Measurements from ENCODE around the gene DPP10.
"Not testable (repeated sequence)": the region's sequence is repeated elsewhere in the genome, so short reads cannot be mapped to it uniquely, and the experiment has no call there.

DPP10 gene

DNA sequence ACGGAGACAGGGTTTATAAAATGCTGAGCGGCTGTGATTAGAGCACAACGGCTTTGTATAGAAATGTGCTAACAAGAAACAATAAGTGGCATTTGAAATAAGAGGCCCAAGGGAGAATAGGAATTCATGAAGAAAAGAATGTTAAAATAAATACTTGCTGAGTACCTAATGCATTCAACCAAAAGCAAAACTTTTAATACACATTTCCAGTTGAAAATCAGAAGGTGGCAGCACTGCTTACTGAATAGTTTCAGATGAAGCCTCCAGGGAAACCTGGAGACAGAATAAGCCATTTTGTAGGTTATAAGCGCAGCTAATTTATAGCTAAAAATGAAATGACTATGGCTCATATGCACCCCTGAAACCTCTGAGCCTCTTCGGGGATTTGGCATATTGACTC lies 286.6 kb downstream of the DPP10 start:
- no peak for DNase-seq
- no peaks in the 10 kb centered on the region for H3K79me2 ChIP-seq (ENCODE audit: insufficient read depth, low read length)
- H3K9ac ChIP-seq (ENCODE audit: low read depth, low read length) = no peak overlapping the region
- H3K9me3 ChIP-seq (ENCODE audit: insufficient read depth, low read length, severe bottlenecking) = no peaks in the 10 kb centered on the region
- H3K27ac ChIP-seq (ENCODE audit: low read length) = no peak overlapping the region
- H3K36me3 ChIP-seq (ENCODE audit: insufficient read depth, low read length) = no peaks in the 10 kb centered on the region
- no peak overlapping the region for H3K4me2 ChIP-seq (ENCODE audit: insufficient read depth, low read length)
- no peaks in the 10 kb centered on the region for H3K27me3 ChIP-seq (ENCODE audit: insufficient read depth, low read length, poor library complexity)
- TF ChIP-seq, protein P1, sequence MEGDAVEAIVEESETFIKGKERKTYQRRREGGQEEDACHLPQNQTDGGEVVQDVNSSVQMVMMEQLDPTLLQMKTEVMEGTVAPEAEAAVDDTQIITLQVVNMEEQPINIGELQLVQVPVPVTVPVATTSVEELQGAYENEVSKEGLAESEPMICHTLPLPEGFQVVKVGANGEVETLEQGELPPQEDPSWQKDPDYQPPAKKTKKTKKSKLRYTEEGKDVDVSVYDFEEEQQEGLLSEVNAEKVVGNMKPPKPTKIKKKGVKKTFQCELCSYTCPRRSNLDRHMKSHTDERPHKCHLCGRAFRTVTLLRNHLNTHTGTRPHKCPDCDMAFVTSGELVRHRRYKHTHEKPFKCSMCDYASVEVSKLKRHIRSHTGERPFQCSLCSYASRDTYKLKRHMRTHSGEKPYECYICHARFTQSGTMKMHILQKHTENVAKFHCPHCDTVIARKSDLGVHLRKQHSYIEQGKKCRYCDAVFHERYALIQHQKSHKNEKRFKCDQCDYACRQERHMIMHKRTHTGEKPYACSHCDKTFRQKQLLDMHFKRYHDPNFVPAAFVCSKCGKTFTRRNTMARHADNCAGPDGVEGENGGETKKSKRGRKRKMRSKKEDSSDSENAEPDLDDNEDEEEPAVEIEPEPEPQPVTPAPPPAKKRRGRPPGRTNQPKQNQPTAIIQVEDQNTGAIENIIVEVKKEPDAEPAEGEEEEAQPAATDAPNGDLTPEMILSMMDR (IDR thresholded peaks at IDR 0.05; ENCODE audit: borderline replicate concordance, extremely low read depth, low read length, poor library complexity, severe bottlenecking) = no peak
- no peak for TF ChIP-seq EZH2 (IDR thresholded peaks at IDR 0.05; ENCODE audit: borderline replicate concordance, low read depth, low read length, severe bottlenecking)
- no peak overlapping the region for H3K4me3 ChIP-seq (ENCODE audit: low read depth in 1 of 2, low read length in 2 of 2)
- no peak for ATAC-seq (ENCODE audit: insufficient read depth, low read depth)
- no peaks in the 10 kb centered on the region for H3K4me1 ChIP-seq (ENCODE audit: insufficient read depth, low read length)
- H2AFZ ChIP-seq (ENCODE audit: low read depth, low read length) = no peak overlapping the region
- H4K20me1 ChIP-seq (ENCODE audit: insufficient read depth, low read length) = no peaks in the 10 kb centered on the region

DNA sequence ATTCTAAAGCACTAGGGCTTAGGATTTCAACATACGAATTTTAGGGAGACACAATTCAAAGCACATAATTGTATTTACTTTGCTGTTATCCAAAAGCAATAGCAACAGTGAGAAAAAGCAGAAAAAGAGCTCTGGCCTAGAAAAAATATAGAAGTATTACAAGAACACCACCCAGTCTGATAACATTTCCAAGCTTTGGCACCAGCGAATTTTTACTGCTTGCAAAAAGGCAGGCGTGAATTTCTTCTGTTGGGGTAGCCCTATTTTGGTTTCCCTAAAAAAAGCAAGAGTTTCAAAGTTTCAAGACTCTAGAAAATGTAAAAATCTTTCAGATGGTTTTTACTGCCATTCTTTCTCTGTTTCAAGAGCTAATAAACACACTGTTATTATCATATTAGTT lies 292.7 kb downstream of the DPP10 start:
- TF ChIP-seq EZH2 (IDR thresholded peaks at IDR 0.05; ENCODE audit: borderline replicate concordance, low read depth, low read length, severe bottlenecking) = no peak
- TF ChIP-seq, protein P1 (IDR thresholded peaks at IDR 0.05; ENCODE audit: borderline replicate concordance, extremely low read depth, low read length, poor library complexity, severe bottlenecking) = no peak
- no peaks in the 10 kb centered on the region for H3K9me3 ChIP-seq (ENCODE audit: insufficient read depth, low read length, severe bottlenecking)
- no peaks in the 10 kb centered on the region for H3K27me3 ChIP-seq (ENCODE audit: insufficient read depth, low read length, poor library complexity)
- H3K27ac ChIP-seq (ENCODE audit: low read length) = no peak overlapping the region
- H4K20me1 ChIP-seq (ENCODE audit: insufficient read depth, low read length) = no peaks in the 10 kb centered on the region
- ATAC-seq (ENCODE audit: insufficient read depth, low read depth) = no peak
- H3K4me2 ChIP-seq (ENCODE audit: insufficient read depth, low read length) = no peak overlapping the region
- no peak for DNase-seq
- H2AFZ ChIP-seq (ENCODE audit: low read depth, low read length) = no peak overlapping the region
- no peaks in the 10 kb centered on the region for H3K36me3 ChIP-seq (ENCODE audit: insufficient read depth, low read length)
- H3K4me3 ChIP-seq (ENCODE audit: low read depth in 1 of 2, low read length in 2 of 2) = no peak overlapping the region
- H3K79me2 ChIP-seq (ENCODE audit: insufficient read depth, low read length) = no peaks in the 10 kb centered on the region
- no peaks in the 10 kb centered on the region for H3K4me1 ChIP-seq (ENCODE audit: insufficient read depth, low read length)
- H3K9ac ChIP-seq (ENCODE audit: low read depth, low read length) = no peak overlapping the region

DNA sequence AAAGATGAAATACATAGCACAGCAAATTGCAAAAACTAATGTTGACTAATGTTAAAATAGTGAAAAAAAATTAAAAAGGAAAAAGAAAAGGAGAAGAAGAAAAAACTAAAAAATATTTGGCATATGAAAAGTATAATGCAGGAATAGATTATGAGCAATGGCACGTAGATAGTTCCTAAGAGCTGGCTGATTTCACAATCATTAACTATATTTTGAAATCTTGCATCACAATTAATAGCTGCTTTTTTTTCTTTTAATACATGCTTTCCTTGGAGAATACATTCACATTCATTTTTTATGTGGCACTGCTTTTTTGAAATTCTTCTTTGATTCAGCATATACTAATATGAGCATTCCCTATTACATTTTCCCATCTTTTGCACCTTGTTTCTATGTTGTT lies 299.8 kb downstream of the DPP10 start:
- Histone ChIP-seq H3K79me2 (ENCODE audit: insufficient read depth, low read length) (no peaks in the 10 kb centered on the region), H3K9me3 (ENCODE audit: insufficient read depth, low read length, severe bottlenecking) (no peaks in the 10 kb centered on the region), H3K4me2 (ENCODE audit: insufficient read depth, low read length) (no peak overlapping the region), H4K20me1 (ENCODE audit: insufficient read depth, low read length) (no peaks in the 10 kb centered on the region), H3K27ac (ENCODE audit: low read length) (no peak overlapping the region), H3K9ac (ENCODE audit: low read depth, low read length) (no peak overlapping the region), H3K4me1 (ENCODE audit: insufficient read depth, low read length) (no peaks in the 10 kb centered on the region), H3K4me3 (ENCODE audit: low read depth in 1 of 2, low read length in 2 of 2) (no peak overlapping the region), H3K27me3 (ENCODE audit: insufficient read depth, low read length, poor library complexity) (no peaks in the 10 kb centered on the region), H2AFZ (ENCODE audit: low read depth, low read length) (no peak overlapping the region), H3K36me3 (ENCODE audit: insufficient read depth, low read length) (no peaks in the 10 kb centered on the region)
- TF ChIP-seq EZH2 (IDR thresholded peaks at IDR 0.05; ENCODE audit: borderline replicate concordance, low read depth, low read length, severe bottlenecking) = no peak
- TF ChIP-seq, protein P1 (IDR thresholded peaks at IDR 0.05; ENCODE audit: borderline replicate concordance, extremely low read depth, low read length, poor library complexity, severe bottlenecking) = no peak
- DNase-seq (no peak), ATAC-seq (ENCODE audit: insufficient read depth, low read depth) (no peak)

DNA sequence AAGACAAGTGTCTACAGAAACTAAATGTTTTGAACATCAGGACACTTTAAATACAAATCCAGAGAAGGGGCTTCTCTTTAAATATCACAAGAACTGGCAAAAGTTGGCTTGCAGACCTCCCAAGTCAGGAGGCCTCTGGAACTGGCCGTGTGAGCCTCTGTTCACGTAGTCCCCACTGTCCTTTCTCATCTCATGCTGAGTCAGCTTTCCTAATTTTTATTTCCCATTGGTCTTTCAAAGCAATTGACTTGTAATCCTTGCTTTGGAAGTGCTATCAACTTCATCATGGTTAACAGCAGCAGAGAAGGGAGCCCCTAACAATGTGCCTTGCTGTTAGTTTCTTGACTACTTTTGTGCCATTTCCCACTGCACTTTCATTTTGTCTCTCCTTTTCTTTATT lies 303.3 kb downstream of the DPP10 start:
- H2AFZ ChIP-seq (ENCODE audit: low read depth, low read length) = no peak overlapping the region
- DNase-seq = no peak

DNA sequence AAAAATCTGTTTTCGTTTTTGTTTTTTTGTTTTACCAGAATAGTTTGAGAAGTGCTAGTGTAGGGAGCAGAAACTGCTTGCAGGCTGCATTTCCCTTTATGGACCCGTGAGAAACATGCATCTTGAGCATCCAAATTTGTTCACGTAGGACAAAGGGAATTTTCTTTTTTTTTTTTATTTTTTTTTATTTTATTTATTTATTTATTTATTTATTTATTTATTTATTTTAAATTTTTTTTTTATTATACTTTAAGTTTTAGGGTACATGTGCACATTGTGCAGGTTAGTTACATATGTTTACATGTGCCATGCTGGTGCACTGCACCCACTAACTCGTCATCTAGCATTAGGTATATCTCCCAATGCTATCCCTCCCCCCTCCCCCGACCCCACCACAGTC lies 305.7 kb downstream of the DPP10 start:
- H2AFZ ChIP-seq (ENCODE audit: low read depth, low read length); H3K4me2 ChIP-seq (ENCODE audit: insufficient read depth, low read length); H3K4me1 ChIP-seq (ENCODE audit: insufficient read depth, low read length); H3K4me3 ChIP-seq (ENCODE audit: low read depth in 1 of 2, low read length in 2 of 2); H3K9me3 ChIP-seq (ENCODE audit: insufficient read depth, low read length, severe bottlenecking); ATAC-seq (ENCODE audit: insufficient read depth, low read depth); DNase-seq; H3K79me2 ChIP-seq (ENCODE audit: insufficient read depth, low read length); H3K27me3 ChIP-seq (ENCODE audit: insufficient read depth, low read length, poor library complexity); H4K20me1 ChIP-seq (ENCODE audit: insufficient read depth, low read length); H3K36me3 ChIP-seq (ENCODE audit: insufficient read depth, low read length); H3K27ac ChIP-seq (ENCODE audit: low read length); H3K9ac ChIP-seq (ENCODE audit: low read depth, low read length): not testable (repeated sequence)

More for the DNA sequence above, 303.3 kb downstream of the DPP10 start:
- no peaks in the 10 kb centered on the region for H3K36me3 ChIP-seq (ENCODE audit: insufficient read depth, low read length)
- no peak overlapping the region for H3K4me3 ChIP-seq (ENCODE audit: low read depth in 1 of 2, low read length in 2 of 2)
- no peak overlapping the region for H3K27ac ChIP-seq (ENCODE audit: low read length)
- no peaks in the 10 kb centered on the region for H3K9me3 ChIP-seq (ENCODE audit: insufficient read depth, low read length, severe bottlenecking)
- H3K9ac ChIP-seq (ENCODE audit: low read depth, low read length) = no peak overlapping the region
- no peaks in the 10 kb centered on the region for H4K20me1 ChIP-seq (ENCODE audit: insufficient read depth, low read length)
- H3K4me2 ChIP-seq (ENCODE audit: insufficient read depth, low read length) = no peak overlapping the region
- H3K27me3 ChIP-seq (ENCODE audit: insufficient read depth, low read length, poor library complexity) = no peaks in the 10 kb centered on the region
- no peaks in the 10 kb centered on the region for H3K79me2 ChIP-seq (ENCODE audit: insufficient read depth, low read length)
- ATAC-seq (ENCODE audit: insufficient read depth, low read depth) = no peak
- no peaks in the 10 kb centered on the region for H3K4me1 ChIP-seq (ENCODE audit: insufficient read depth, low read length)
- TF ChIP-seq EZH2 (IDR thresholded peaks at IDR 0.05; ENCODE audit: borderline replicate concordance, low read depth, low read length, severe bottlenecking) = no peak
- TF ChIP-seq, protein P1 (IDR thresholded peaks at IDR 0.05; ENCODE audit: borderline replicate concordance, extremely low read depth, low read length, poor library complexity, severe bottlenecking) = no peak

All from DND-41 (cell line).